HL-60 (cell line): Measurements from ENCODE around the gene MMP7.

Source experiments
- POLR2AphosphoS5 ChIP-seq: IDR thresholded peaks from 2 replicates; pipeline ENCODE4 v1.6.1; 2012; ENCODE audit warnings: low read depth
- TF ChIP-seq, protein P1 (sequence below): IDR thresholded peaks from one replicate; pipeline ENCODE4 v1.5.1; 2011; ENCODE audit warnings: low read length, control low read depth, inconsistent platforms; ENCODE audit not compliant: insufficient read depth

DNA sequence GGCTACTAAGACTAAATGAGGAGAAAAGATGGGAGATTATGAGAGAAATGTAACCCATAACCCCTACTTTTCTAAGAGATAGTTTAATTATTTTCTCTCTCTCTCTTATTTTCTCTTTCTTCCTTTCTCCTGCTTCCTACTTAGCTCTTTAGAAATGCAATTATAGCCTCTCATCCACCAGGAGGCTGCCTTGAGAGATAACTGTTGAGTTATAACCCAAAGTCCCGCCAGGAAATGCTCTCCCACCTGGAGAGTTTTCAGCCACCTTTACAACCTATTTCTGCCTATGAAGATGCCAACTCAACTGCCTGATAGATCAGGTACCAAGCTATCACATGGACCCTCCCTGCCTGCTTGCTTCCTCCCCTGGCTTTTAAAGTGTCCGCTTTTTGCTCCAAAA lies 44.0 kb downstream of the MMP7 start:
- no peak for TF ChIP-seq POLR2AphosphoS5
- TF ChIP-seq, protein P1, sequence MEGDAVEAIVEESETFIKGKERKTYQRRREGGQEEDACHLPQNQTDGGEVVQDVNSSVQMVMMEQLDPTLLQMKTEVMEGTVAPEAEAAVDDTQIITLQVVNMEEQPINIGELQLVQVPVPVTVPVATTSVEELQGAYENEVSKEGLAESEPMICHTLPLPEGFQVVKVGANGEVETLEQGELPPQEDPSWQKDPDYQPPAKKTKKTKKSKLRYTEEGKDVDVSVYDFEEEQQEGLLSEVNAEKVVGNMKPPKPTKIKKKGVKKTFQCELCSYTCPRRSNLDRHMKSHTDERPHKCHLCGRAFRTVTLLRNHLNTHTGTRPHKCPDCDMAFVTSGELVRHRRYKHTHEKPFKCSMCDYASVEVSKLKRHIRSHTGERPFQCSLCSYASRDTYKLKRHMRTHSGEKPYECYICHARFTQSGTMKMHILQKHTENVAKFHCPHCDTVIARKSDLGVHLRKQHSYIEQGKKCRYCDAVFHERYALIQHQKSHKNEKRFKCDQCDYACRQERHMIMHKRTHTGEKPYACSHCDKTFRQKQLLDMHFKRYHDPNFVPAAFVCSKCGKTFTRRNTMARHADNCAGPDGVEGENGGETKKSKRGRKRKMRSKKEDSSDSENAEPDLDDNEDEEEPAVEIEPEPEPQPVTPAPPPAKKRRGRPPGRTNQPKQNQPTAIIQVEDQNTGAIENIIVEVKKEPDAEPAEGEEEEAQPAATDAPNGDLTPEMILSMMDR: no peak
